K562 (cell line): ENCODE measurements around the gene MGRN1. TPM values are rescaled to one million over a fixed set of nuclear protein-coding genes. Genes with fewer than 3 reads are reported as not detected.
A peak's percentile ranks its signal among the peaks of the same experiment; 100 is the strongest.

Source experiments
- HBP1 ChIP-seq: fragments of 450-650 bp; formaldehyde crosslinking; IDR thresholded peaks from 2 replicates; pipeline ENCODE4 v1.4.0; 2022; ENCODE audit warnings: missing genetic modification characterization
- JUND ChIP-seq, 2 experiments: IDR thresholded peaks; 2 replicates in 1 of 2; 3 replicates in 1 of 2; pipeline ENCODE4 v1.6.1; 2011; ENCODE audit warnings: borderline replicate concordance in 2 of 2, low read depth in 2 of 2, low read length in 2 of 2, improper control_type of control experiment in 1 of 2, missing biosample characterization in 1 of 2, missing genetic modification characterization in 1 of 2, missing genetic modification reagents in 1 of 2
- KLF16 ChIP-seq: IDR thresholded peaks from 2 replicates; pipeline ENCODE4 v1.6.1; 2016; ENCODE audit warnings: antibody characterized with exemption
- MECOM ChIP-seq: fragments of 250-450 bp; sonication (Bioruptor Pico); IDR thresholded peaks from 2 replicates; pipeline ENCODE4 v1.8.0; 2022; ENCODE audit warnings: inconsistent platforms
- MTA2 ChIP-seq: fragments of 450-650 bp; IDR thresholded peaks from 2 replicates; pipeline ENCODE4 v1.6.1; 2016; ENCODE audit warnings: low read depth
- NELFE ChIP-seq: IDR thresholded peaks from 2 replicates; pipeline ENCODE4 v1.6.1; 2011; ENCODE audit warnings: mild to moderate bottlenecking; ENCODE audit not compliant: insufficient read depth, insufficient read length
- PHF21A ChIP-seq: fragments of 450-650 bp; IDR thresholded peaks from 2 replicates; pipeline ENCODE4 v1.6.1; 2017; ENCODE audit warnings: low read depth, borderline replicate concordance
- PHF8 ChIP-seq: fragments of 200-600 bp; sonication (generic); IDR thresholded peaks from 2 replicates; pipeline ENCODE4 v1.6.1; 2012; ENCODE audit warnings: mixed run types, mild to moderate bottlenecking, inconsistent platforms, low read length, moderate library complexity, borderline replicate concordance
- POLR3G ChIP-seq: IDR thresholded peaks from 2 replicates; pipeline ENCODE4 v1.6.1; 2011; ENCODE audit not compliant: insufficient read length, insufficient replicate concordance; ENCODE audit errors: extremely low read depth
- TCF7 ChIP-seq: sonication (generic); IDR thresholded peaks from 2 replicates; pipeline ENCODE4 v1.6.1; 2016; ENCODE audit warnings: antibody characterized with exemption, borderline replicate concordance
- TRIM24 ChIP-seq, 2 experiments: fragments of 450-650 bp; IDR thresholded peaks; 2 replicates each; pipeline ENCODE4 v1.6.1; 2016
- ZFP30 ChIP-seq: fragments of 250-450 bp; sonication (Bioruptor Pico); IDR thresholded peaks from 2 replicates; pipeline ENCODE4 v1.8.0; 2022; ENCODE audit warnings: moderate library complexity, mild to moderate bottlenecking, inconsistent platforms, borderline replicate concordance
- ZNF41 ChIP-seq: fragments of 250-450 bp; sonication (Bioruptor Pico); conservative IDR thresholded peaks from 2 replicates; pipeline ENCODE4 v1.4.0; 2020; ENCODE audit warnings: mild to moderate bottlenecking
- ZNF764 ChIP-seq: fragments of 250-450 bp; sonication (Bioruptor Pico); IDR thresholded peaks from 2 replicates; pipeline ENCODE4 v1.4.0; 2020; ENCODE audit warnings: low read depth, mild to moderate bottlenecking, moderate library complexity
- polyA plus RNA-seq, 8 experiments: library from polyadenylated mRNA; depleted of rRNA in 4 of 8; stranded (reverse) in 5 of 8; unstranded in 3 of 8; fragments of >200 nt; fragmentation: Nextera tagmentation in 2 of 8; fragmentation: Illumina TruSeq in 1 of 8; extraction: Ambion mirVana in 2 of 8; extraction: Trizol in 1 of 8; gene quantifications; 2 replicates each; pipeline versions ENCODE4 v1.2.1 to v1.2.3, GENCODE V29; 2011 to 2014; ENCODE audit warnings: inconsistent platforms in 1 of 8, missing spikeins in 1 of 8
- total RNA-seq, 7 experiments: library from RNA; depleted of rRNA in 6 of 7; stranded (reverse); fragments of >200 nt in 6 of 7; fragmentation: Illumina TruSeq in 2 of 7; extraction: Trizol in 2 of 7; gene quantifications; 2 replicates each; pipeline versions ENCODE4 v1.2.1 to v1.2.3, GENCODE V29; 2011 to 2021; ENCODE audit warnings: low replicate concordance in 1 of 7
- TF ChIP-seq, protein P1 (sequence below): sonication (generic); formaldehyde crosslinking; IDR thresholded peaks from 2 replicates; pipeline ENCODE4 v1.8.0; 2022; ENCODE audit warnings: mild to moderate bottlenecking, missing genetic modification reagents
- TF ChIP-seq, protein P2 (sequence below): fragments of 450-650 bp; IDR thresholded peaks from 2 replicates; pipeline ENCODE4 v1.6.1; 2018; ENCODE audit not compliant: partially characterized antibody
- TF ChIP-seq, protein P3 (sequence below): sonication (generic); formaldehyde crosslinking; IDR thresholded peaks from 2 replicates; pipeline ENCODE4 v1.8.0; 2022; ENCODE audit warnings: missing genetic modification reagents, mild to moderate bottlenecking, moderate library complexity, borderline replicate concordance

Gene MGRN1
- total and polyA plus RNA-seq, 9 of the 15 experiments (the other 6 are each of a cell fraction or from before 2014, with no cell fraction given): 0.15 to 37.9 (median 6.0) TPM

- TF ChIP-seq, protein P1, sequence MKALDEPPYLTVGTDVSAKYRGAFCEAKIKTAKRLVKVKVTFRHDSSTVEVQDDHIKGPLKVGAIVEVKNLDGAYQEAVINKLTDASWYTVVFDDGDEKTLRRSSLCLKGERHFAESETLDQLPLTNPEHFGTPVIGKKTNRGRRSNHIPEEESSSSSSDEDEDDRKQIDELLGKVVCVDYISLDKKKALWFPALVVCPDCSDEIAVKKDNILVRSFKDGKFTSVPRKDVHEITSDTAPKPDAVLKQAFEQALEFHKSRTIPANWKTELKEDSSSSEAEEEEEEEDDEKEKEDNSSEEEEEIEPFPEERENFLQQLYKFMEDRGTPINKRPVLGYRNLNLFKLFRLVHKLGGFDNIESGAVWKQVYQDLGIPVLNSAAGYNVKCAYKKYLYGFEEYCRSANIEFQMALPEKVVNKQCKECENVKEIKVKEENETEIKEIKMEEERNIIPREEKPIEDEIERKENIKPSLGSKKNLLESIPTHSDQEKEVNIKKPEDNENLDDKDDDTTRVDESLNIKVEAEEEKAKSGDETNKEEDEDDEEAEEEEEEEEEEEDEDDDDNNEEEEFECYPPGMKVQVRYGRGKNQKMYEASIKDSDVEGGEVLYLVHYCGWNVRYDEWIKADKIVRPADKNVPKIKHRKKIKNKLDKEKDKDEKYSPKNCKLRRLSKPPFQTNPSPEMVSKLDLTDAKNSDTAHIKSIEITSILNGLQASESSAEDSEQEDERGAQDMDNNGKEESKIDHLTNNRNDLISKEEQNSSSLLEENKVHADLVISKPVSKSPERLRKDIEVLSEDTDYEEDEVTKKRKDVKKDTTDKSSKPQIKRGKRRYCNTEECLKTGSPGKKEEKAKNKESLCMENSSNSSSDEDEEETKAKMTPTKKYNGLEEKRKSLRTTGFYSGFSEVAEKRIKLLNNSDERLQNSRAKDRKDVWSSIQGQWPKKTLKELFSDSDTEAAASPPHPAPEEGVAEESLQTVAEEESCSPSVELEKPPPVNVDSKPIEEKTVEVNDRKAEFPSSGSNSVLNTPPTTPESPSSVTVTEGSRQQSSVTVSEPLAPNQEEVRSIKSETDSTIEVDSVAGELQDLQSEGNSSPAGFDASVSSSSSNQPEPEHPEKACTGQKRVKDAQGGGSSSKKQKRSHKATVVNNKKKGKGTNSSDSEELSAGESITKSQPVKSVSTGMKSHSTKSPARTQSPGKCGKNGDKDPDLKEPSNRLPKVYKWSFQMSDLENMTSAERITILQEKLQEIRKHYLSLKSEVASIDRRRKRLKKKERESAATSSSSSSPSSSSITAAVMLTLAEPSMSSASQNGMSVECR (CRISPR knock-in tag): peak; percentile 81
- no peak for TF ChIP-seq NELFE
- TF ChIP-seq MTA2: no peak
- TF ChIP-seq HBP1 (CRISPR knock-in tag): no peak
- TF ChIP-seq MECOM (CRISPR knock-in tag): no peak
- no peak for TF ChIP-seq POLR3G
- no peak for TF ChIP-seq ZNF764 (CRISPR knock-in tag)
- no peak for TF ChIP-seq PHF21A
- TF ChIP-seq, protein P2, sequence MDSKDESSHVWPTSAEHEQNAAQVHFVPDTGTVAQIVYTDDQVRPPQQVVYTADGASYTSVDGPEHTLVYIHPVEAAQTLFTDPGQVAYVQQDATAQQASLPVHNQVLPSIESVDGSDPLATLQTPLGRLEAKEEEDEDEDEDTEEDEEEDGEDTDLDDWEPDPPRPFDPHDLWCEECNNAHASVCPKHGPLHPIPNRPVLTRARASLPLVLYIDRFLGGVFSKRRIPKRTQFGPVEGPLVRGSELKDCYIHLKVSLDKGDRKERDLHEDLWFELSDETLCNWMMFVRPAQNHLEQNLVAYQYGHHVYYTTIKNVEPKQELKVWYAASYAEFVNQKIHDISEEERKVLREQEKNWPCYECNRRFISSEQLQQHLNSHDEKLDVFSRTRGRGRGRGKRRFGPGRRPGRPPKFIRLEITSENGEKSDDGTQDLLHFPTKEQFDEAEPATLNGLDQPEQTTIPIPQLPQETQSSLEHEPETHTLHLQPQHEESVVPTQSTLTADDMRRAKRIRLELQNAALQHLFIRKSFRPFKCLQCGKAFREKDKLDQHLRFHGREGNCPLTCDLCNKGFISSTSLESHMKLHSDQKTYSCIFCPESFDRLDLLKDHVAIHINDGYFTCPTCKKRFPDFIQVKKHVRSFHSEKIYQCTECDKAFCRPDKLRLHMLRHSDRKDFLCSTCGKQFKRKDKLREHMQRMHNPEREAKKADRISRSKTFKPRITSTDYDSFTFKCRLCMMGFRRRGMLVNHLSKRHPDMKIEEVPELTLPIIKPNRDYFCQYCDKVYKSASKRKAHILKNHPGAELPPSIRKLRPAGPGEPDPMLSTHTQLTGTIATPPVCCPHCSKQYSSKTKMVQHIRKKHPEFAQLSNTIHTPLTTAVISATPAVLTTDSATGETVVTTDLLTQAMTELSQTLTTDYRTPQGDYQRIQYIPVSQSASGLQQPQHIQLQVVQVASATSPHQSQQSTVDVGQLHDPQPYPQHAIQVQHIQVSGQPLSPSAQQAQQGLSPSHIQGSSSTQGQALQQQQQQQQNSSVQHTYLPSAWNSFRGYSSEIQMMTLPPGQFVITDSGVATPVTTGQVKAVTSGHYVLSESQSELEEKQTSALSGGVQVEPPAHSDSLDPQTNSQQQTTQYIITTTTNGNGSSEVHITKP: peak; percentile 49
- TF ChIP-seq, protein P3, sequence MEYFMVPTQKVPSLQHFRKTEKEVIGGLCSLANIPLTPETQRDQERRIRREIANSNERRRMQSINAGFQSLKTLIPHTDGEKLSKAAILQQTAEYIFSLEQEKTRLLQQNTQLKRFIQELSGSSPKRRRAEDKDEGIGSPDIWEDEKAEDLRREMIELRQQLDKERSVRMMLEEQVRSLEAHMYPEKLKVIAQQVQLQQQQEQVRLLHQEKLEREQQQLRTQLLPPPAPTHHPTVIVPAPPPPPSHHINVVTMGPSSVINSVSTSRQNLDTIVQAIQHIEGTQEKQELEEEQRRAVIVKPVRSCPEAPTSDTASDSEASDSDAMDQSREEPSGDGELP (CRISPR knock-in tag): peak; percentile 64
- TF ChIP-seq ZNF41 (CRISPR knock-in tag): no peak
- no peak for TF ChIP-seq TCF7
- no peak for TF ChIP-seq ZFP30 (CRISPR knock-in tag)
- TF ChIP-seq PHF8: peak; percentile 60
- TF ChIP-seq JUND (IDR thresholded peaks at IDR 0.05; ENCODE audit: borderline replicate concordance, low read depth, low read length): peak; percentile 86
- TF ChIP-seq JUND (tag; IDR thresholded peaks at IDR 0.05; ENCODE audit: borderline replicate concordance, low read depth, low read length): peak; percentile 31; the same call in 1 of the 3 replicates
- TF ChIP-seq TRIM24 (IDR thresholded peaks at IDR 0.05): no peak; a peak in 1 of 4 replicates
- peak; percentile 10; the same call in 1 of the 2 replicates for TF ChIP-seq KLF16
Observed at GRCh38 chr16:4616047-4616811, 8.4 kb upstream of the MGRN1 start (continued).
